ENCODE data around the gene ZNF311. TPM values are rescaled to one million over a fixed set of nuclear protein-coding genes. Genes with fewer than 3 reads are reported as not detected.

ZNF311 gene
- total and polyA plus RNA-seq, 9 of the 15 experiments (the other 6 are each of a cell fraction or from before 2014, with no cell fraction given), result 5.1 to 10.0 (median 7.5) TPM

GRCh38 chr6:28960846-28961500, 44.1 kb downstream of the ZNF311 start:
- in situ Hi-C loops (cut with MboI), result no loop called here
- Histone ChIP-seq H4K20me1 (replicated peaks; ENCODE audit: control insufficient read depth, insufficient read depth, low read length) (no peaks in the 10 kb centered on the region), H2AFZ (ENCODE audit: low read depth, low read length) (peak overlapping the region; percentile 88), H3K4me2 (ENCODE audit: insufficient read depth, low read length) (peak overlapping the region; percentile 72), H3K9me1 (ENCODE audit: control insufficient read depth, insufficient read depth, low read length) (no peaks in the 10 kb centered on the region), H3K9me3 (replicated peaks; ENCODE audit: control insufficient read depth, insufficient read depth, low read depth, low read length) (peaks cover 4% of the 10 kb centered on the region; the same call in 1 of the 2 replicates), H3K4me3 (no peak overlapping the region), H3K9ac (ENCODE audit: insufficient read depth in 1 of 2, low read depth in 2 of 2, low read length in 2 of 2) (peak overlapping the region; percentile 69 to 81; a peak in 3 of 4 replicates), H3K79me2 (ENCODE audit: control insufficient read depth, insufficient read depth, low read length) (no peaks in the 10 kb centered on the region), H3K27me3 (ENCODE audit: control insufficient read depth in 2 of 2, insufficient read depth in 2 of 2, low read length in 2 of 2) (no peaks in the 10 kb centered on the region), H3K4me1 (replicated peaks in 1 of 2; ENCODE audit: control insufficient read depth in 2 of 2, insufficient read depth in 2 of 2, low read length in 2 of 2) (peaks cover 15 to 31% of the 10 kb centered on the region in 2 experiments), H3K36me3 (ENCODE audit: control insufficient read depth, insufficient read depth, low read length) (no peaks in the 10 kb centered on the region), H3K27ac (ENCODE audit: extremely low read depth, low read depth, low read length) (peak overlapping the region; percentile 93)
- POLR2A ChIA-PET, result interaction anchor here (0.6 to 1.7 kb wide), 7 partner anchors 9 to 175 kb away, joined by 3 to 13 read pairs (median 3); partner anchors contain the start of gene ZNF311
- peak; percentile 91 for FAIRE-seq
- CTCF ChIA-PET (ENCODE audit: low intra/inter-chr PET ratio), result no interaction called here
- no TSS peak for BruUV-seq (replicated peaks)
- peak; percentile 91 for ATAC-seq
- intact Hi-C loops (cut with micrococcal nuclease), result loop anchor here (1.0 kb wide), 1 partner anchor 20 kb away; no protein-coding TSS in a partner anchor
- DNase-seq (ENCODE audit: extremely low read depth in 1 of 4, low spot score in 3 of 4), result peak in 3 of 4 experiments; percentile 42 to 96 (median 58)
- WGBS (ENCODE audit: insufficient coverage, low coverage, missing lambda C conversion rate), result 8% methylated on average over 4 of the region's 4 CpGs
- no peak for TF ChIP-seq ATF2 (CRISPR knock-in tag; IDR thresholded peaks at IDR 0.05)
- peak; percentile 74 for TF ChIP-seq BCOR (IDR thresholded peaks at IDR 0.05)
- no peak; a peak in 1 of 4 replicates for TF ChIP-seq MNT (conservative IDR thresholded peaks at IDR 0.05)
- TF ChIP-seq GATAD2B (IDR thresholded peaks at IDR 0.05; ENCODE audit: borderline replicate concordance), result no peak
- TF ChIP-seq VEZF1 (CRISPR knock-in tag; IDR thresholded peaks at IDR 0.05), result peak; percentile 65
- peak; percentile 33 for TF ChIP-seq POLR2B (IDR thresholded peaks at IDR 0.05; ENCODE audit: low read depth, partially characterized antibody)
- peak; percentile 34; the same call in 1 of the 2 replicates for TF ChIP-seq GABPB1 (CRISPR knock-in tag; IDR thresholded peaks at IDR 0.05)
- TF ChIP-seq MEF2D (tag; conservative IDR thresholded peaks at IDR 0.05; ENCODE audit: low read depth), result 0 out of 2 replicates have a peak, but pooled peaks have one; percentile 45
- TF ChIP-seq TAF1 (IDR thresholded peaks at IDR 0.05; ENCODE audit: control insufficient read depth, extremely low read depth, insufficient read depth, low read length, severe bottlenecking), result peak; percentile 8
- no peak for TF ChIP-seq ZFP1 (CRISPR knock-in tag; IDR thresholded peaks at IDR 0.05)
- TF ChIP-seq NFRKB (IDR thresholded peaks at IDR 0.05; ENCODE audit: low read depth), result peak; percentile 85; the same call in 1 of the 2 replicates
- peak; percentile 36; the same call in 1 of the 2 replicates for TF ChIP-seq CHD2 (IDR thresholded peaks at IDR 0.05; ENCODE audit: low read depth, low read length)
- 0 out of 2 replicates have a peak, but pooled peaks have one; percentile 23 for TF ChIP-seq HDAC8 (tag; IDR thresholded peaks at IDR 0.05)
- no peak for TF ChIP-seq ZNF239 (CRISPR knock-in tag; IDR thresholded peaks at IDR 0.05)
- TF ChIP-seq TAF15 (IDR thresholded peaks at IDR 0.05; ENCODE audit: low read depth, low read length), result no peak
